HS-5 (cell line): ENCODE data around the gene HYI.
"Not testable (repeated sequence)": the region's sequence is repeated elsewhere in the genome, so short reads cannot be mapped to it uniquely, and the experiment has no call there.

Experiments used
- DNase-seq: peaks from one replicate; pipeline ENCODE4 v3.0.0-alpha.2; 2012; ENCODE audit warnings: low read depth

The HYI gene

DNA sequence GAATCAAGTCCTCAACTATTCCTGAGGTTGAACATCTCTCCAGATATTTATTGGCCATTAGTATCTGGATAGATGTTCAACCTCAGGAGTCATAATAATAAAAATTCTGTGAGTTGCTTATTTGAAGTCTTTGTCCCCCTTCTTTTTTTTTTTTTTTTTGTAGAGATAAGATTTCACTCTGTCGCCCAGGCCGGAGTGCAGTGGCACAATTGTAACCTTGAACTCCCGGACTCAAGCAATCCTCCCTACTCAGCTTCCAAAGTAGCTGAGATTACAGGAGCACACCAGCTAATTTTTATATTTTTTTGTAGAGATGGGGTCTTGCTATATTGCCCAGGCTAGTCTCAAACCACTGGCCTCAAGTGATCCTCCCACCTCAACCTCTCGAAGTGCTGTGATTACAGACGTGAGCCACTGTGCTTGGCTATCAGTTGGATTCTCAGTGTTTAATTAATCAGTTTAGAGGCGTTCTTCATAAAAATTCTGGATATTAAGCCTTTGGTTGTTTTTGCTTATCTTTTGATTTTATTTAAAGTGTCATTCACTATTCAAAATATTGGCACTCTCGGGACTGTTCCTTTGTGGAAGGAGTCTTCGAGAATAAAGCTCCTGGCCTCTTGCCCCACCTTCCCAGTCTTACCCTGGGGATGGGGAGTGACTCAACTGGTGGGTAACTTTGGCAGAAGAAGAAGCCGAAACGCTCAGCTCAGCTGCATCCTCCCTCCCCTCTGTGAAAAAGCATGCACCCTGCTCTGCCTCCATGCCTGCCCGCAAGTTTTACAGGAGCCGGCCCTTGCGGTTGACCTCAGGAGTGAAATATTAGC lies 11.2 kb upstream of the HYI start:
- no peak for DNase-seq

- DNase-seq: no peak
These were observed 9.7 kb upstream of the HYI start for GRCh38 chr1:43463479-43463878.

- DNase-seq: no peak
These were observed 7.4 kb upstream of the HYI start for GRCh38 chr1:43460988-43461693.

GRCh38 chr1:43458379-43458778 lies 4.6 kb upstream of the HYI start:
- not testable (repeated sequence) for DNase-seq

- no peak for DNase-seq
These were observed 1.6 kb upstream of the HYI start for GRCh38 chr1:43455213-43455889.

DNA sequence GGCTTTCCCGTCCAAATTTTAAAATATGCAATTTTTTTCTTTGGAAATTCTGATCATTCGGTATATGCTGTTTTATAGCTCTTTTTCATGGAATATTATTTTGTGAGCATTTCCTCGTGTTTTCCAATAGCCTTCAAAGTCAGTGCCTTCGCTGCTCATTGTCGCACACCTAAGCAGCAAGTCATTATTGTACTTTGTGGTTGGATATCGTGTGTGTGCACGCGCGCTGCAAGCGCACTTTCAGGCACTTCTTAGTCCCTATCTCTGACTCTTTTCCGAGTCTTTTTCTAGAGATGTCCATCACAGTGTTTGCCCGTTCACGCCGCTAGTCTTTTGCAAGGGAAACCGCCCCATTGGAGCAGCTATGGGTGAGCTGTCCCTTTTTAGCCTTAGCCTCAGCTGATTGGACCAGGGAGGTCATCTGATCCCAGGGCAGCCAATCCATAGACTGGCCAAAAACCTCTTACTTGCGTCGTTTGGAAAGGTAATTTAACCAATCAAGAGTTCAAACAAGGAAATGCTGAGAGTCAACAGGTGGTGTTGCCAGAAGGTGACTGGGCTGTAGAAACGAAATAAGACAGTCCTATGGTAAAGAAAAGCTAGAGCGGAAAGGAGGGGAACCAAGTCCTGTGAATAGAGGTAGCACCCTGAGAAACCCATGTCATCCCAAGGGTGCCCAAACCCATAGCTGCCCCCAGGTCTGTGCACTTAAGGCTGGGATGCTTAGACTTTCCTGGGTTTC lies 710 bp upstream of the HYI start:
- peak; percentile 74 for DNase-seq

- DNase-seq: peak; percentile 51
These were observed 816 bp downstream of the HYI start for GRCh38 chr1:43452789-43453441.

DNA sequence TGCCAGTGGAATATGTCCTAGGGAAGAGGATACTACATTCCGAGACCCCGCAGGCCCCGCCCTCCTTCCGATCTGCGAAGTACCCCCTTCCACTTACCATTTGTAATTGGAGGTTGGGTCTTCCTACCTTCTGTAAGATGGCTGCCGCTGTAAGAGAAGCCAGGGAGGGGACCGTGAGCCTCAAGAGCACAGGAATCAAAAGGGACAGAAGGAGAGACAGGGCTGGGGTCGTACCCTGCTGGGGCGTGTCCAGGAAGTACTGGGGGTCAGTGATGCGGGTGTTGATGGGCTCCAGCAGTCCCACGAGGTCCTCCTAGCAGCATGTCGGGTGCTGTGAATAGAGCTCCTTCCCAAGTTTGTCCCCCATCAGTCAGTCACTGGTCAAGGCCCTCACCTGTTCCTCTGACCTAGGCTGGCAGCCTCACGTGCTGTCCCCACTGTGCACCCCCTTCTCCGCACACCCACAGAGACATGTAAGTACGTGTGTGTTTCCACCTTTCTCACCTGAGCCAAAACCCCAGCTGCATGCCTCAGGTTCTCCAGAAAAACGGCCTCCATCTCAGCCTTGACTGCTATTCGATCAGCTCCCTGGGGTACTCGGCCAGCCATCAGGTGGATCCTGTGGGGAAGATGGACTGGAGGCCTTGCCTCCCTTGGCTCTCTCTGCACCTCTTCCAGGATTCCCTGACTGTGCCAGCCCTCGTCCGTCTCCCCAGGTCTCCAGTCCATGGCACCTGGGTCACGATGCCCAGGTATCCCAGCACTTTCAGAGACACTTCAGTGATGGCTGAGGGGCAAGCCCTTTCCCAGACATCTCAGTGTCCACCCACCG lies 1.8 kb downstream of the HYI start:
- DNase-seq: no peak

- DNase-seq: no peak
These were observed 2.6 kb downstream of the HYI start for GRCh38 chr1:43451157-43451591.

- DNase-seq: no peak
These were observed 3.3 kb downstream of the HYI start for GRCh38 chr1:43450251-43450941.

- no peak for DNase-seq
These were observed 4.0 kb downstream of the HYI start for GRCh38 chr1:43449708-43450069.

DNA sequence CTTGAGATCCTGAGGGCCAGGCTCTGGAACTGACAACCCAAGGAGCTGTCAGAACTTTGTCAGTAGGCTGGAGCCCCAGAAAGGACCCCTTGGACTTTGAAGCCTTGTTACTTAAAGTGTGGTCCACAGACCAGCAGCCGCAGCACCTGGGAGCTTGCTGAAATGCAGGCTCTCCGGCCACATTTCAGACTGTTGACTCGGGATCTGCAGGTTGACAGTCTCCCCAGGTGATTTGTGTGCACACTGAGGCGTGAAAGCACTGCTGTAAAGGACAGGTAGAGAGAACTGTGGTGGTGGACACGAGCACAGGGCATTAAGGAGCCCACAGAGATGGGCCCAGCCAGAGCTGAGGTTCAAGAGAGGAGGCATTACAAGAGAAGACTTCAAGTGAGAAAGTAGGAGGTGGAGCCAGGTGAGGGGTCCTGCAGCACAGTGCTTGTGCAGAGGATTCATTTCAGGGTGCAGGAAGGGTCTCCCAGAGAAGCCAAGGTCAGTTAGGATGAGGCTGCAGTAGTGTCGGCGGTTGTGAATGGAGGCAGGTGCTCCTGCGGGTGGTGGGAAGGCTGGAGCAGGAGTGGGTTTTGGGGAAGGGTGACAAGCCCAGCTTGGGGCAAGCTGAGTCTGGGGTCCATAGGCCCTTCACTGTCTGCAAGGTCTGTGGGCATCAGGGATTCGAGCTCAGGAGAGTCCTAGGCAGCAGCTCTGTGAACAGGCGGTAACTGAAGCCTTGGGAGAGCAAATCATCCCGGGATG lies 4.6 kb downstream of the HYI start:
- DNase-seq: no peak

DNA sequence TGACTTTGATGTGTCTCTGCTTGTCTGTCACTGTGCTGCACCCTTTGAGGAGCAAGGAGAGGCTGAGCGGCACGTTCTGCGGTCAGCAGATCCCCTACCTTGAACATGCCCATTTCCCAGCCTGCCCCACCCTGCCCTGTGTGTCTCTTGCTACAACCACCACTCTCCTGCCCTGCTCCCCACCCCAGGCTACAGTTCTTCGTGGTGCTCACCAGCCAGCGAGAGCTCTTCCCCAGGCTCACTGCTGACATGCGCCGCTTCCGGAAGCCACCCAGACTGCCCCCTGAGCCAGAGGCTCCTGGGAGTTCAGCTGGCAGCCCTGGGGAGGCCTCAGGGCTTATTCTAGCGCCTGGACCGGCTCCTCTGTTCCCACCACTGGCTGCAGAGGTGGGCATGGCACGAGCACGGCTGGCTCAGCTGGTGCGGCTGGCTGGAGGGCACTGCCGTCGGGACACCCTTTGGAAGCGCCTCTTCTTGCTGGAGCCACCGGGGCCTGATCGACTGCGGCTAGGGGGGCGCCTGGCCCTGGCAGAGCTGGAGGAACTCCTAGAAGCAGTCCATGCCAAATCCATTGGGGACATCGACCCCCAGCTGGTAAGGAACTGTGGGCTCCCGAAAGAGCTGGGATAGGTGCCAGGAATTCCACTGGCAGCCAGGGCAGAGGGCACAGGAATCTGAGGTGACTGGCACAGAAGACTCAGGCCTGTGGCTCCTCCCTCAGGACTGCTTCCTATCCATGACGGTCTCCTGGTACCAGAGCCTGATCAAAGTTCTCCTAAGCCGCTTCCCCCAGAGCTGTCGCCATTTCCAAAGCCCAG lies 5.6 kb downstream of the HYI start:
- no peak for DNase-seq

GRCh38 chr1:43446881-43447835 lies 6.6 kb downstream of the HYI start:
- no peak for DNase-seq

- DNase-seq: no peak
These were observed 7.4 kb downstream of the HYI start for GRCh38 chr1:43446388-43446740.

DNA sequence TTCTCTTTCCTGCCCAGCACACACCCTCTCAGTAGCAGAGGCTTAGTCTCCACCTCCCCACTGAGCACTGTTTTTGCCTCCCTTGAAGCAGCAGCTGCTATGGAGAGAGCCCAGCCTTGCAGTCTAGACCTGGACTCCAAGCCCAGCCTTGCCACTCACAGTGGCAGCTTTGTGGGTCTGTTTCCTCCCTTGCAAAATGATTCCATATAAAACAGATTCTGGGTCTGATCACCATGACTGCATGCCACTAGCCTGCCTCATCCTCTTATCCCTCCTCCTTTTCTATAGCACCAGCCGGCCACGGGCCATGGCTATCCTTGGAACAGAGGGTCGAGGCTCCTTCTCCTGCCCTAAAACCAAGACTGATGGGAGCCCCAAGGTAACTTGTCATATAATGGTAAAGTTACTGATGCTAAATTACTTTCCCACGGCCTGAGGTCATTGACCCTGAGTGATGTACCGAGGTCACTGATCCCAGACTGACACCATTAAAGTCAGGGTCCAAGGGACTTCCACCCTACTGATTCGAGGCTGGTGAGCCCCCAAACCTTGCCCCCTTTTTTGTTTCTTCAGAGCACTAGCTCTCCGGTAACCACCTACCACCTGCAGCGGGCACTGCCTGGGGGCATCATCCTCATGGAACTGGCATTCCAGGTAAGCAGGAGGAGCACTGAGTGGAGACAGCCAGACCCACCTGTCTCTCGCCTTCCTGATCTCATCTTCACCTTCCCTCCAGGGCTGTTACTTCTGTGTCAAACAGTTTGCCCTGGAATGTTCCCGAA lies 7.9 kb downstream of the HYI start:
- DNase-seq: no peak

GRCh38 chr1:43444836-43445235 lies 8.9 kb downstream of the HYI start:
- no peak for DNase-seq
